Adrenal gland (tissue), 12 donors: ENCODE measurements around the gene TTC3. TPM values are rescaled to one million over a fixed set of nuclear protein-coding genes. Genes with fewer than 3 reads are reported as not detected.
A peak's percentile ranks its signal among the peaks of the same experiment; 100 is the strongest.

Source experiments
- DNase-seq, 7 donors: peaks; one replicate each; pipeline ENCODE4 v3.0.0-alpha.2; 2019 to 2020
- H3K27ac ChIP-seq, 5 donors: fragments of 200-600 bp; sonication (generic) in 4 of 5; 1 replicate in 3 of 5; 2 replicates in 2 of 5; pipeline versions ENCODE4 v1.5.1 to v1.8.0; 2016 to 2020; ENCODE audit warnings: mild to moderate bottlenecking in 1 of 5
- H3K27me3 ChIP-seq: fragments of 200-600 bp; 2 replicates; pipeline ENCODE4 v1.8.0; 2021
- H3K36me3 ChIP-seq, 2 donors: fragments of 200-600 bp; replicated peaks in 1 of 2; 1 replicate in 1 of 2; 2 replicates in 1 of 2; pipeline versions ENCODE4 v1.5.1 to v1.8.0; 2018 to 2022
- H3K4me1 ChIP-seq, 2 donors: fragments of 200-600 bp; replicated peaks in 1 of 2; 1 replicate in 1 of 2; 2 replicates in 1 of 2; pipeline versions ENCODE4 v1.5.1 to v1.8.0; 2018 to 2021
- H3K4me3 ChIP-seq, 4 donors: fragments of 200-600 bp; sonication (generic) in 3 of 4; one replicate each; pipeline ENCODE4 v1.5.1; 2016 to 2018
- H3K9me3 ChIP-seq, 3 donors: fragments of 200-600 bp; sonication (generic) in 1 of 3; replicated peaks in 1 of 3; 1 replicate in 2 of 3; 2 replicates in 1 of 3; pipeline versions ENCODE4 v1.5.1 to v1.8.0; 2016 to 2021
- POLR2A ChIP-seq, 2 donors: fragments of 450-650 bp; IDR thresholded peaks; one replicate each; pipeline ENCODE4 v1.6.1; 2017; ENCODE audit warnings: antibody characterized with exemption in 2 of 2, mild to moderate bottlenecking in 2 of 2, moderate library complexity in 1 of 2
- WGBS, 4 donors: extraction: QIAGEN DNeasy Blood & Tissue Kit in 2 of 4; methylation state at CpG; one replicate each; pipeline versions ENCODE4 v1.1.5 to v1.1.7; 2013 to 2017; 5-methylcytosine and 5-hydroxymethylcytosine counted together
- intact Hi-C, 2 donors: fragments of 100-400 bp; cut with DNase I; formaldehyde crosslinking; loops; one replicate each; pipeline versions ENCODE4 v1.14.1 to v1.15.0; 2022 to 2023
- polyA plus RNA-seq, 3 donors: library from polyadenylated mRNA; stranded (reverse); fragments of 200-250 nt in 2 of 3; fragments of 350-450 nt in 1 of 3; fragmentation: Illumina TruSeq in 1 of 3; extraction: RNeasy Lipid Tissue Mini Kit (QIAGEN cat#74804) in 1 of 3; gene quantifications; one replicate each; pipeline ENCODE4 v1.2.3, GENCODE V29; 2013 to 2014
- total RNA-seq, 9 donors: library from RNA; depleted of rRNA in 4 of 9; stranded (reverse); fragments of >200 nt in 4 of 9; fragments of 120-200 nt in 1 of 9; fragmentation: NEBNext Ultra II Directional in 1 of 9; extraction: Animal tissue kit (Norgen Biotek cat#: 25700) in 1 of 9; gene quantifications; one replicate each; pipeline versions ENCODE4 v1.1.0 to v1.2.4, GENCODE V29; 2013 to 2023
- TF ChIP-seq, protein P1 (sequence below), 6 experiments: fragments of 450-650 bp in 4 of 6; fragments of 200-600 bp in 2 of 6; sonication (generic) in 1 of 6; IDR thresholded peaks; 1 replicate in 5 of 6; 2 replicates in 1 of 6; pipeline versions ENCODE4 v1.5.1 to v1.8.0; 2016 to 2021; ENCODE audit warnings: antibody characterized with exemption in 6 of 6, mild to moderate bottlenecking in 2 of 6, moderate library complexity in 1 of 6
- donor health status: healthy with polysubstance abuse.
- donor health status: Bipolar disorder and iron deficiency.
- donor health status: DM: yes; HTN: yes; CAD: no.
- donor health status: DM: no; HTN: no; CAD: no.
- donor health status: DM: no; HTN: no; CAD: no.
- donor health status: DM: yes; HTN: yes; CAD: no.

Gene TTC3
- total and polyA plus RNA-seq, 12 donors = 37.9 to 286 (median 136) TPM

- 90 to 96% (median 93%) methylated on average over 10 to 16 of the region's 16 CpGs for WGBS, 4 donors
- Histone ChIP-seq H3K4me1 (no peaks in the 10 kb centered on the region), H3K27ac (no peak overlapping the region), H3K27me3 (no peaks in the 10 kb centered on the region), H3K36me3 (peaks cover 0 to 57% of the 10 kb centered on the region in 2 donors), H3K9me3 (no peaks in the 10 kb centered on the region), H3K4me3 (no peak overlapping the region)
- intact Hi-C loops = no loop called here
- no peak for TF ChIP-seq POLR2A (IDR thresholded peaks at IDR 0.05)
- TF ChIP-seq, protein P1, sequence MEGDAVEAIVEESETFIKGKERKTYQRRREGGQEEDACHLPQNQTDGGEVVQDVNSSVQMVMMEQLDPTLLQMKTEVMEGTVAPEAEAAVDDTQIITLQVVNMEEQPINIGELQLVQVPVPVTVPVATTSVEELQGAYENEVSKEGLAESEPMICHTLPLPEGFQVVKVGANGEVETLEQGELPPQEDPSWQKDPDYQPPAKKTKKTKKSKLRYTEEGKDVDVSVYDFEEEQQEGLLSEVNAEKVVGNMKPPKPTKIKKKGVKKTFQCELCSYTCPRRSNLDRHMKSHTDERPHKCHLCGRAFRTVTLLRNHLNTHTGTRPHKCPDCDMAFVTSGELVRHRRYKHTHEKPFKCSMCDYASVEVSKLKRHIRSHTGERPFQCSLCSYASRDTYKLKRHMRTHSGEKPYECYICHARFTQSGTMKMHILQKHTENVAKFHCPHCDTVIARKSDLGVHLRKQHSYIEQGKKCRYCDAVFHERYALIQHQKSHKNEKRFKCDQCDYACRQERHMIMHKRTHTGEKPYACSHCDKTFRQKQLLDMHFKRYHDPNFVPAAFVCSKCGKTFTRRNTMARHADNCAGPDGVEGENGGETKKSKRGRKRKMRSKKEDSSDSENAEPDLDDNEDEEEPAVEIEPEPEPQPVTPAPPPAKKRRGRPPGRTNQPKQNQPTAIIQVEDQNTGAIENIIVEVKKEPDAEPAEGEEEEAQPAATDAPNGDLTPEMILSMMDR (IDR thresholded peaks at IDR 0.05) = no peak
- DNase-seq = peak in 1 of 7 donors; percentile 33
These were observed 158.6 kb downstream of the TTC3 start for GRCh38 chr21:37231671-37232070.

- Histone ChIP-seq H3K36me3 (peaks cover 0 to 51% of the 10 kb centered on the region in 2 donors), H3K4me3 (no peak overlapping the region), H3K27ac (no peak overlapping the region), H3K4me1 (no peaks in the 10 kb centered on the region), H3K9me3 (no peaks in the 10 kb centered on the region), H3K27me3 (no peaks in the 10 kb centered on the region)
- 88 to 92% (median 89%) methylated on average over 19 of the region's 19 CpGs for WGBS, 4 donors
- DNase-seq = peak in 1 of 7 donors; percentile 25
- intact Hi-C loops = no loop called here
- TF ChIP-seq POLR2A (IDR thresholded peaks at IDR 0.05) = no peak
- TF ChIP-seq, protein P1 (IDR thresholded peaks at IDR 0.05) = no peak
These were observed 159.4 kb downstream of the TTC3 start for GRCh38 chr21:37232274-37233018.

GRCh38 chr21:37233551-37234146 lies 160.6 kb downstream of the TTC3 start:
- intact Hi-C loops = no loop called here
- Histone ChIP-seq H3K4me3 (no peak overlapping the region), H3K4me1 (no peaks in the 10 kb centered on the region), H3K27ac (no peak overlapping the region), H3K36me3 (peaks cover 0 to 46% of the 10 kb centered on the region in 2 donors), H3K27me3 (no peaks in the 10 kb centered on the region), H3K9me3 (no peaks in the 10 kb centered on the region)
- DNase-seq = peak in 1 of 7 donors; percentile 13
- 95 to 97% (median 96%) methylated on average over 7 to 9 of the region's 9 CpGs for WGBS, 4 donors
- no peak for TF ChIP-seq POLR2A (IDR thresholded peaks at IDR 0.05)
- TF ChIP-seq, protein P1 (IDR thresholded peaks at IDR 0.05) = no peak

DNA sequence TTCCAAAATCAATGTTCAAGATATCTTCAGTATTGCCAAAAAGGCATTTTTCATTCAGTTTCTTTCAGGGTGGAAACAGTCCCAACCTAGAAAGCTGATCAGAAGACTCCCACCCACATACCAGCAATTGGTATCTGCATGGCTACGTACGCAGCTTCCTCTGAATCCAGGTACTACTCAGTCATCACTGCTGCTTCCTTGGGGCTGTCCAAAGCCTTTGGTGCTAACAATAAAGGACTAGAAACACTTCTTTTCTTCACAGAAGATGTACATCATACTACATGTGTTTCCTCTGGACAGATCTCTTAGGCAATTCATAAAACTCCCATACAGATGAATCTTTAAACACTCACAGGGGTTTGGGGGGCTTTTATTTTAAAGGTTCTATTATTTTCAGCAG lies 164.3 kb downstream of the TTC3 start:
- Histone ChIP-seq H3K4me3 (no peak overlapping the region), H3K9me3 (no peaks in the 10 kb centered on the region), H3K36me3 (peaks cover 0 to 27% of the 10 kb centered on the region in 2 donors), H3K27me3 (no peaks in the 10 kb centered on the region), H3K27ac (no peak overlapping the region), H3K4me1 (no peaks in the 10 kb centered on the region)
- TF ChIP-seq, protein P1 (IDR thresholded peaks at IDR 0.05) = no peak
- no peak for TF ChIP-seq POLR2A (IDR thresholded peaks at IDR 0.05)
- DNase-seq = no peak
- 89 to 100% (median 92%) methylated on average over 2 of the region's 2 CpGs for WGBS, 4 donors
- intact Hi-C loops = no loop called here
